ENCODE measurements around the gene VAC14. TPM values are rescaled to one million over a fixed set of nuclear protein-coding genes. Genes with fewer than 3 reads are reported as not detected.
"Not testable (repeated sequence)": the region's sequence is repeated elsewhere in the genome, so short reads cannot be mapped to it uniquely, and the experiment has no call there.

VAC14 gene
- total RNA-seq, 1 experiment from 2014 or later = 60.9 TPM

DNA sequence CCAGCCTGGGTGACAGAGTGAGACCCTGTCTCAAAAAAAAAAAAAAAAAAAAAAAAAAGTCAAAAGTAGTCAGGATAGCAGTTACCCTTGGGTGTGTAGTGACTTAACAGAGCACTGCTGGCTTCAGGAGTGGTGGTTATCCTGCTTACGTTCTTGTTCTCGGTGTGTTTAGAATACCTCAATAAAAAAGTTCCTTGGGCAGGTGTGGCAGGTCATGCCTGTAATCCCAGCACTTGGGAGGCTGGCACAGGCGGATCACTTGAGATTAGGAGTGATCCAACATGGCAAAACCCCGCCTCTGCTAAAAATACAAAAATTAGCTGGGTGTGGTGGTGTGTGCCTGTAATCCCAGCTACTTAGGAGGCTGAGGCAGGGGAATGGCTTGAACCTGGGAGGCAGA lies 130.0 kb downstream of the VAC14 start:
- in situ Hi-C loops (cut with HindIII; ENCODE audit: low pct_unique_long_range_greater_than_20kb, low sequenced_read_pairs) = not testable (repeated sequence)

DNA sequence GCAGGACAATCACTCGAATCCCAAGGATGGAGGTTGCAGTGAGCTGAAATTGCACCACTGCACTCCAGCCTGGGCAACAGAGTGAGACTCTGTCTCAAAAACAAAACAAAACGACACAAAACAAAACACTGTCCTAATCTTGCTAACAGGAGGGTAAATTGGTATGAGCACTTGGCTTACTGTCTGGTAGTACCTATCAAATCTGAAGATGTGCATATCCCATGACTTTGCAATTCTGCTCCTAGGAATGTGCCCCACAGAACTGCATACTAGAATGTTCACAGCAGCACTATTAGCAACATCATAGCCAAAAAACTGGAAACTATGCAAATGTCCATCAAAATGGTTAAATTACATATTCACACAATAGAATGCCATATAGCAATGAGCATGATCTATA lies 130.8 kb downstream of the VAC14 start:
- in situ Hi-C loops (cut with HindIII; ENCODE audit: low pct_unique_long_range_greater_than_20kb, low sequenced_read_pairs) = no loop called here
- DNase-seq (ENCODE audit: low read depth, low spot score) = no peak

More for the DNA sequence above, 130.0 kb downstream of the VAC14 start:
- DNase-seq (ENCODE audit: low read depth, low spot score) = not testable (repeated sequence)

DNA sequence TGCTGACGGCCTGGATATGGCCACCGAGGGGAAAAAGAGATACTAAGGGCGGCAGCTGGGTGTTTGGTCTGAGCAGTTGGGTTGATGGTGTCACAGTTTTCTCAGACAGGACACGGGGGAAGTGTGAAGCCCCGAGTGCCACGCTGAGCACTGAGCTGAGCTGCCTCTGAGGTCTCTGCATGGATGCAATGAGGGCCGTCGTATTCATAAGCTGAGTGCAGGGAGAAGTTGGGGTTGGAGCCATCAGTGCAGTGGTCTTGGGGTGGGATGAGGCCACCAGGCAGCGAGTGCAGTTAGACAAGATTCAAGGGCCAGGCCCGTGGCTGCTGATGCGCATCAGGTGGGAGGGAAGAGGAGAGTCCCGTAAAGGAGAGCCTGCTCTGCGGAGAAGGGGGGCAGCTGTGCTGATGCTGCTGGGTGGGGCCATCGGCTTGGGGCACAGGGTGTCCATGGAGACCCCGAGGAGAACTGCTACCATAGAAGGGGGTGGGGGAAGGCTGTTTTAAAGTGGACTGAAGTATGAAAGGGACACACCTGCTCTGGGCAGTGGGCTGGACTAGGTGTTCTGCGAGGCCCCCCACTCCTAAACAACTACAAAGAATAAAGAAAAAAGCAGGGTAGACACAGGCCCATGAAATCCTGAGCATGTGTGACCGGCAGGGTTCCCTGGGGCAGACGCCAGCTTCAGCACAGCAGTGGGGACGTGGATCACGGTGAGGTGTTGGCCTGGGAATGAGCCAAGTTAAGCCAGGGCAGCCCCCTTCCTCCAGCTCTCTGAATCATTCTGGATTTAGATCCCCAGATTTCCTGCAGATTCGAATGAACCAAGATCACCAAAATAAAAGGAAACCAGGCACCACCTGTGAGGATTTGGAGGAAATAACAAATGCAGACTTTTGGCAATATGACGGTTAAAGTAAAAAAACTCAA lies 134.9 kb downstream of the VAC14 start:
- DNase-seq (ENCODE audit: low read depth, low spot score) = no peak
- in situ Hi-C loops (cut with HindIII; ENCODE audit: low pct_unique_long_range_greater_than_20kb, low sequenced_read_pairs) = no loop called here

DNA sequence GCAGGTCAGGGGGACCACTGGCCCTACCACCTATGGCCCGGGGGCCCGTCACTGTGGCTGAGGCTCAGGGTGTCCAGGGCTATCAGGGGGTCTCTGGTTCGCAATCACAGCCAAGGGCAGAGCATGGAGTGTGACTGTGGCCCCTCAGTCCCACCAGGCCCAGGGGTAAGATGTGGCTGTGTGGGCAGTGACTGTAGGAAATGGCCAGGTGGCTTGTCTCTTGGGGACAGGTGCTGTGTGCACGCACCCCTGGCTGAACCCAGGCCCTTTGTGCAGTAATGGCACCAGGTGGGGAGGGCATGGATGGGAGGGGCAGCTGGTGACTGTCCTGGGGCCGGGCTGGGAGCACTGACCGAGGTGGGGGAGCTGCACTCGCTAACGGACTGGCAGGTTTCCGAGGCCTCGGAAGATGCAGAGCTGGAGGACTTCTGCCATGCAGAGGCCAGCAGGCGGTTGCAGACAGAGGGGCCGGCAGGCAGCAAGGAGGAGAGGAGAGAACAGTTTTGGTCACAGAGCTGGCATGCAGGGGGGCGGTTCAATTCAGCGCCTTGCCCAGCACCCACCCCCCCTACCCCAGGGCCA lies 135.8 kb downstream of the VAC14 start:
- in situ Hi-C loops (cut with HindIII; ENCODE audit: low pct_unique_long_range_greater_than_20kb, low sequenced_read_pairs) = no loop called here
- no peak for DNase-seq (ENCODE audit: low read depth, low spot score)

DNA sequence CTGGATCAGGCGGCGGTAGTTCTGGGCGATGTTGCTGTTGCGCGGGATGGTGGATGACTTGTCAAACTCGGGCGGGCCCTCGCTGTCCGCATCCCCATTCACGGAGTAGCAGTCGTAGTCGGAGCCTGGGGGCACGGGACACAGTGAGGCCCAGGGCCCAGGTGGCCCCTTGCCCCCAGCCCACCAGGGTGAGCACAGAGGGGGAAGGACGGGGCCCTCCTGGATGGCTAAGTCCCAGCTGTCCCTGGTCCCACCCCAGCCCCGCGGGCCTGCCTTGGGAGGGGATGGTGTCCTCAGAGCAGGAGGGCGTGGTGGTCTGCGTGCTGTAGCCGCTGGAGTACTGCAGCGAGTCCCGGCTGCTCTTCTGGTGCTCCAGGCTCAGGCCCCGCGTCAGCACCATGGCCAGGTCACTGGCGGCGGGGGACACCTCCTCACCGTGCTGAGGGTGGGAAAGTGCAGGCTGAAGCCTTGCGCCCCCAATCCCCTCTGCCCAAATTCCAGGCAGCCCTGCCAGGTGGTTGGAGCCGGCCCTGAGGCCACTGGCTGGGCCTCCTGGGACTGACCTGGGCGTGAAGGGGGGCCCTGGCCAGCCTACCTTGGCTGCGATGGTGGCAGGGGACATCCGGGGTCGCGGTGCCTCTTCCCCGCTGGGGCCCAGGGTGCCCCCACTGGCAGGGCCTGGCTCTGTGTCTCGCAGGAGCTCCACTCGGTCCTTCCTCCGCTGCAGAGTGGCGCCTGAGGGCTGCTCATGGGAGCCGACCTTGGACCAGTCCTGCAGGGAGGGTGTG lies 136.4 kb downstream of the VAC14 start:
- in situ Hi-C loops (cut with HindIII; ENCODE audit: low pct_unique_long_range_greater_than_20kb, low sequenced_read_pairs) = no loop called here

DNA sequence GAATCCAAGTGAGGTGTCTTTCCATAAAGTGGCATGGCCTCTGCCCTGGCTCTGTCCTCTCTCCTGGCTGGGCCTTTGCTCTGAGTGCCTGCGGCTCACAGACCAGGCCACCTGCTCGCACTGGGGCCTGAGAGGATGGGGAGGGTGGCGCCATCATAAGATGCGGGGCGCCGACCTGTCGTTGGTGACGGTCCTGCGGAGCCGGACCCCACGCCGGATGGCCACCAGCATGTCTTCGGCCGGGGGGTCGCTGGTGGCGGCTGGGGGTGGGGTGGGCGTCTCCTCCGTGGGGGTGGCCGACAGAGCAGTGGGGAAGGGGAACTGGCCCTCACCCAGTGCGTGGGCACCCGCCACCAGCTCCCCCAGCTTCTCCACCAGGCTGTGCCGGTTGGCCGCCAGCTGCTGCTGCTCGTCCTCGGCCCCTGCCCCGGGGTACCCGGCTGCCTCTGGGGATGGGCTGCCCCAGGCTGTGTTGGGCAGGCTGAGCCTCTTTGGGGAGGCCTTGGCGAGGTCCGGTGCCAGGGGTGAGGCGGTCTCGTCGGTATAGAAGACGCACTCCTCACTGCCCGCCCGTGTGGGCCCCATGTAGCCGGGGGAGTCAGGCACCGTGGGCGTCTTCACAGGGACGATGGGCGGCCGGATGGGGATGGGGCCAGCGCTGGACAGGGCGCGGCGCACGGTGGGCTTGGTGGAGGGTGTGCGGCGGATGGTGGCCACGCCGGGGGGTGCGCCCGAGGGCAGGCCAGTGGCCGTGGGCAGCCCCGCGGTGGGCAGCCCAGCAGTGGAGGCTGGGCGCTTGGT lies 137.2 kb downstream of the VAC14 start:
- in situ Hi-C loops (cut with HindIII; ENCODE audit: low pct_unique_long_range_greater_than_20kb, low sequenced_read_pairs) = no loop called here
- no peak for DNase-seq (ENCODE audit: low read depth, low spot score)

More for the DNA sequence above, 136.4 kb downstream of the VAC14 start:
- no peak for DNase-seq (ENCODE audit: low read depth, low spot score)

DNA sequence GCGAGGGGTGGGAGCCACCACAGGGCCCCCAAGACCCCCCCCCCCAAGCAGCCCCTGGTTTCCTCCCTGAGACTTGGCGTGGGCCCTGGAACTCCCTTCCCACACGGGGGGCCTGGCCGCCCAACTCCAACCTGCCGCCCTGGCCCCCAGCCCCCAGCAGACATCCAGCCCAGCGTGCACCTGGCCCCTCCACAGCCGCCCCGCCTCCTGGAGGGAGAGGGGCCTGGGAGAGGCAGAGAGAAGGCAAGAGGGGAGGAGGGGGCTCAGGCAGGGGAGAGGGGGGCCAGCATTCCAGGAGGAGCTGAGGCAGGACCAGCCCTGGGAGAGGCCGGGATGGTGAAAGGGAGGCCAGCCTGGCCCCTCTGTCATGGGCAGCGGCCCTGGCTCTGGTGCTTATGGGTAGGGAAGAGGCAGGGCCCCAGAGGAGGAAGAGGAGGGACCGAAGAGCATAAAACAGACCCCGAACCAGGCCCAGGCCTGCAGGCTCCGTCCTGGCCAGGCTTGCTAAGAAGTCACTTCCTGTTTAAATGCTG lies 137.9 kb downstream of the VAC14 start:
- DNase-seq (ENCODE audit: low read depth, low spot score) = no peak
- in situ Hi-C loops (cut with HindIII; ENCODE audit: low pct_unique_long_range_greater_than_20kb, low sequenced_read_pairs) = no loop called here

DNA sequence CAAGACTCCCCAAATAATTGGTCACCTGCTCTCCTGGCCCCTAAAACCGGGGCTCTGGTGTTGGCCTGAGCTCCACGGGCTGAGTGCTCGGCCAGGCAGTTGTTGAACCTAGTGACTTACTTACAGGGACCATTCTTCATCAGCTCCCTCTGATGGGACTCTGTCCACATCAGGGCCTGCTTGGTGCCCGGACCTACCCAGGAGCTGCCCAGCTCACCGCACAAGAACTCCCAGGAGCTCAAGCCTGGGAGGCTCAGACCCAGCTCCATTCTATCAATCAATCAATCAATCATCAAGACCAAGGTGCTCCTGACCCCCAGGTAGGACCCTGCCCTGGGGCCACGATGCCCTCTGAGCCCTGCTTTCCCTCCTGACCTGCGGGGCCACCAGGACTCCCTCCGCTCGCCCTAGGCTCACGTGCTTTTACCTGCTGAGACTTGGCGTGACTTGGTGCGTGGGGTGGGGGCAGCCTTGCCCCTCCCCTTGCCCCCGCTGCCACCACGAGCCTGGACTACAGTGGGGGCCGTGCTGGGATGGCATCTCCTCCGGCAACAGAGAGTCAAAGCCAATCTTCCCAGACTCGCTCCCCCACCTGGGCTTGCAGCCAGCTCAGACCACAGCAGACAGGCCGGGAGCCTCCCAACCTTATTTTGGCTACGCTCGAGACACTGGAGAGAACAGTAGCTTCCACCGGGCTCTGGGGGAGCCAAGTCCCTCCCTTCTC lies 138.9 kb downstream of the VAC14 start:
- in situ Hi-C loops (cut with HindIII; ENCODE audit: low pct_unique_long_range_greater_than_20kb, low sequenced_read_pairs) = no loop called here
- DNase-seq (ENCODE audit: low read depth, low spot score) = no peak

DNA sequence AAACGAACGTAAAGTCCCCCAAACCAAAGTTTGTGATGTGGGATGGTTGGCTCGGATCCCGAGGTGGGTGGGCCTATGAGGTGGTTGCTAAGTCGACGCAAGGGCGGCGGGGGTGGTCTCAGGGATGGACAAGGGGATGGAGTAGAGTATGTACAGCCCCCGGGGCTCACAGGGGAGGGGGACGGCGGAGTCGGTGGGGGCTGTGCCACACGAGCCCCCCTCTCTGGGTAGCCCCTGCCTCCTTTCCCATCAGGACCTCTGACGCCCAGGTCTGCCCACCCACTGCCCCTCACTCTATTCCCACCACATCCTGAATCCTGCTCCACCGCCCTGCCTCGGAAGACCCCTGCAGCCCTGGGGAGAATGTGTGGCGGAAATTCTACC lies 139.4 kb downstream of the VAC14 start:
- in situ Hi-C loops (cut with HindIII; ENCODE audit: low pct_unique_long_range_greater_than_20kb, low sequenced_read_pairs) = no loop called here

DNA sequence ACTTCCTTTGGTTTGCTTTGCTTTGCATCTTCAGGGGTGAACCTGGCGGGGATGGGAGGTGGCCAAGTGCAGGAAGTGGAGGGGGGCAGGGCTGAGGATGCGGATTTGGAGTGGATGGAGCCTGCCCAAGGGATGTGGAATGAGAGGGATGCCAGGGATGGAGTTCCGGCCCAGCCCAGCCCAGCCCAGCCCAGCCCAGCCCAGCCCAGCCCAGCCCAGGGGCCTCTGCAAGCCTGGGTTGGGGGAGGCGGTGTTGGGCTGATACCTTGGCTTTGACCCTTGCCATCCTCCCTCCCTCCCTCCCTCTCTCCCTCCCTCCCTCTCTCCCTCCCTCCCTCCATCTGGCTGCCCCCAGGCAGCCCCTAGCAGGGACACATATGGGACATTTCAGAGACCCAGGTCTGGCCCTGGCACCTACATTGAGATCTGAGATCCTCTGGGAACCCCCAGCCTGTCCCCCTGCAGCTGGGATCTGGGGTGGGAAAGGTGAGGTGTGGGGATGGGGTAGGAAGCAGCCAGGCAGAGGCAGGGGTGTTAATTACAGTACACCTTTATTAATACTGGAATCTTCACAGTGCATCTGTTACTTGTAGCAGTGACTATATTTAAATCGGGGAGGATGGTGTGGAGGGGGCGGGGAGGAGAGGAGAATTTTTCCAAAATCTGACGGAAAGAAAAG lies 140.1 kb downstream of the VAC14 start:
- DNase-seq (ENCODE audit: low read depth, low spot score) = no peak
- in situ Hi-C loops (cut with HindIII; ENCODE audit: low pct_unique_long_range_greater_than_20kb, low sequenced_read_pairs) = no loop called here

More for the DNA sequence above, 139.4 kb downstream of the VAC14 start:
- DNase-seq (ENCODE audit: low read depth, low spot score) = no peak

DNA sequence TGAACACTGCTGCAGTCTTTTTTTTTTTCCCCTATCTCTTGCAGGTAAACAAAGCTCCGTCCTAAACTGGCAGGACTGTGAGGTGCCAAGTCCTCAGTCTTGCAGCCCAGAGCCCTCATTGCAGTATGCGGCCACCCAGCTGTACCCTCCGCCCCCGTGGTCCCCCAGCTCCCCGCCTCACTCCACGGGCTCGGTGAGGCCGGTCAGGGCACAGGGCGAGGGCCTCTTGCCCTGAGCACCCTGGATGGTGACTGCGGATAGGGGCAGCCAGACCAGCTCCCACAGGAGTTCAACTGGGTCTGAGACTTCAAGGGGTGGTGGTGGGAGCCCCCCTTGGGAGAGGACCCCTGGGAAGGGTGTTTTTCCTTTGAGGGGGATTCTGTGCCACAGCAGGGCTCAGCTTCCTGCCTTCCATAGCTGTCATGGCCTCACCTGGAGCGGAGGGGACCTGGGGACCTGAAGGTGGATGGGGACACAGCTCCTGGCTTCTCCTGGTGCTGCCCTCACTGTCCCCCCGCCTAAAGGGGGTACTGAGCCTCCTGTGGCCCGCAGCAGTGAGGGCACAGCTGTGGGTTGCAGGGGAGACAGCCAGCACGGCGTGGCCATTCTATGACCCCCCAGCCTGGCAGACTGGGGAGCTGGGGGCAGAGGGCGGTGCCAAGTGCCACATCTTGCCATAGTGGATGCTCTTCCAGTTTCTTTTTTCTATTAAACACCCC lies 140.8 kb downstream of the VAC14 start:
- in situ Hi-C loops (cut with HindIII; ENCODE audit: low pct_unique_long_range_greater_than_20kb, low sequenced_read_pairs) = no loop called here
- DNase-seq (ENCODE audit: low read depth, low spot score) = no peak

DNA sequence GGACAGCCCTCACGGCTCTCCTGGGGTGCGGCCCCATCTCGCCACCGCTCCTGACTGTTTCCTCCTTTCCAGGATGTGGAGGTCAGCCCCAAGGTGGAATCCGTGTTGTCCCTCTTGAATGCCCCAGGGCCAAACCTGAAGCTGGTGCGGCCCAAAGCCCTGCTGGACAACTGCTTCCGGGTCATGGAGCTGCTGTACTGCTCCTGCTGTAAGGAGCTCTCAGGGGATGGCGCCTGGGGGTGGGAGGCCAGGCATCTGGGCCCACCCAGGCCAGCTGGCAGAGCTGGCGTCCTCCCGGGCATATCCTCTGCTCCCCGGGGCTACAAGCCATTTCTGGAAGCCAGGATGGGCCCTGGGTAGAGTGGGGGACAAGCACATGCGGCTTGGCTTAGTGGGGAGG lies 141.4 kb downstream of the VAC14 start:
- no peak for DNase-seq (ENCODE audit: low read depth, low spot score)
- in situ Hi-C loops (cut with HindIII; ENCODE audit: low pct_unique_long_range_greater_than_20kb, low sequenced_read_pairs) = no loop called here

DNA sequence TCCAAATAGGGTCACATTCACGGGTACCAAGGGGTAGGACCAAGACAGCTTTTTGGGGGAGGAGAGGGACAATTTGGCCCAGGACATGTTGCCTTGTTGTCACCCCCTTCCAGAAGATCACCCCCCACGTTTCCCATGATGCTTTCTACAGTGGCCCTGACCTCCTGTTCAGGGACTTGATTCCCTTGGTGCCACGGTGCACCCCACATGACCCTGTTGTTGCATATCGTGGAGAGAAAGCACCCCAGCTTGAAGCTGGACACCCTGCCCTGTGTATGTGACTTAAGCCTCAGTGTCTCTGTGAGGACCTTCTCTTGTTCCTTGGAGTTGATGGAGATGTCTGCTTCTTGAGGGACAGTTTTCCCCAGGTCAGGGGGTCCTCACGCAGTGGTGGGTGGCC lies 142.0 kb downstream of the VAC14 start:
- in situ Hi-C loops (cut with HindIII; ENCODE audit: low pct_unique_long_range_greater_than_20kb, low sequenced_read_pairs) = no loop called here
- no peak for DNase-seq (ENCODE audit: low read depth, low spot score)

DNA sequence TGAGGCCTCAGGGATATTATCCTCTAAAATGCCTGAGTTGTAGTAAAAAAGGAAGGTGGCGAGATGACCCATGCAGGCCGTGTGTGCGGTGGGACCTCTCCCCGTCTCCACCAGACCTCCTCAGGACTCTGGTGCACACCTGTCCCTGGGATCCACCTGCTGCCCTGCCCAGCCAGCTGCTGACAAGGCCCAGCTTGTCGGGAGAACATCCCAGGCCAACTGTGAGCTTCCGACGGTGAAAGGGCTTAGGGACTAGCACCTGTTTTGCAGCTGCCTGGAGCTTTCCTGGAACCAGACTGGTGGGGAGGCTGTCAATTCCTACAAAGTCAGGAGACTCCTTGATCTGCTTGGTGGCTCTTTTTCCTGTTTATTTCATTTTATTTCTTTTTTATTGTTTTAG lies 143.0 kb downstream of the VAC14 start:
- in situ Hi-C loops (cut with HindIII; ENCODE audit: low pct_unique_long_range_greater_than_20kb, low sequenced_read_pairs) = no loop called here
- DNase-seq (ENCODE audit: low read depth, low spot score) = no peak

DNA sequence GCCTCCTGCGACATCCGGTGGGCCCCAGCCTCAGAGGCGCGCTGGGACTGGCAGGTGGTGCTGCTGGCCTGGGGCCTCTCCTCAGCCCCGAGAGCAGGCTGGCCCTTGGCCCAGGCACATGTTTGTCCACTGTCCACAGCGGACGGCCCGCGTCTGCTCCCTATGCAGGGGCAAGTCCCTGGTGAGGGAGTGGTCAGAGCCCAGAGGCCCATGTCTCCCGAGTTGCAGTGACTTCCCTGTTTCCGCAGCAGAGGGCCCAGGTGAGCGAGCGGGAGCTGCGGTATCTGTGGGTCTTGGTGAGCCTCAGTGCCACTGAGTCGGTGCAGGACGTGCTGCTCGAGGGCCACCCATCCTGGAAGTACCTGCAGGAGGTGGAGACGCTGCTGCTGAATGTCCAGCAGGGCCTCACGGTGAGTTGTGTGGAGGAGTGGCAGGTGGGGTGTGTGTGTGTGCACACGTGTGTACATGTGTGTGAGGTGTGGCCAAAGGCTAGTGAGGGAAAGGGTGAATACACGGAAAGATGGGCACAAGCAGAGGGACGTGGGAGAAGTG lies 144.2 kb downstream of the VAC14 start:
- no peak for DNase-seq (ENCODE audit: low read depth, low spot score)
- in situ Hi-C loops (cut with HindIII; ENCODE audit: low pct_unique_long_range_greater_than_20kb, low sequenced_read_pairs) = no loop called here
